ENCODE results near the gene REG3G.

Gene REG3G

GRCh38 chr2:79025421-79025820 is at the start of gene REG3G:
Gene REG3G (plus strand): TSS chr2:79025702. CDS start chr2:79026094, 392 bp downstream.
- no peak for DNase-seq

GRCh38 chr2:78977661-78978145 is 47.8 kb upstream of the REG3G start:
- DNase-seq: no peak

- no peak for DNase-seq
Observed at GRCh38 chr2:78978340-78978739, 47.2 kb upstream of the REG3G start.

- no peak for DNase-seq
Observed at GRCh38 chr2:78979380-78980151, 45.9 kb upstream of the REG3G start.

GRCh38 chr2:78980152-78980465 is 45.4 kb upstream of the REG3G start:
- DNase-seq: no peak

- no peak for DNase-seq
Observed at GRCh38 chr2:78980871-78981270, 44.6 kb upstream of the REG3G start.

GRCh38 chr2:78982638-78983330 is 42.7 kb upstream of the REG3G start:
- DNase-seq: no peak

GRCh38 chr2:78984386-78984785 is 41.1 kb upstream of the REG3G start:
- DNase-seq: no peak

GRCh38 chr2:78985558-78985957 is 39.9 kb upstream of the REG3G start:
- no peak for DNase-seq

GRCh38 chr2:78989051-78989450 is 36.5 kb upstream of the REG3G start:
- DNase-seq: no peak

GRCh38 chr2:78992451-78992806 is 33.1 kb upstream of the REG3G start:
- no peak for DNase-seq

- DNase-seq: no peak
Observed at GRCh38 chr2:78992807-78993517, 32.5 kb upstream of the REG3G start.

GRCh38 chr2:78993518-78994148 is 31.9 kb upstream of the REG3G start:
- DNase-seq: no peak

- no peak for DNase-seq
Observed at GRCh38 chr2:78994789-78995188, 30.7 kb upstream of the REG3G start.

GRCh38 chr2:78999406-78999805 is 26.1 kb upstream of the REG3G start:
- no peak for DNase-seq

- DNase-seq: no peak
Observed at GRCh38 chr2:79000008-79000576, 25.4 kb upstream of the REG3G start.

GRCh38 chr2:79001285-79001684 is 24.2 kb upstream of the REG3G start:
- DNase-seq: no peak

GRCh38 chr2:79004680-79005079 is 20.8 kb upstream of the REG3G start:
- no peak for DNase-seq

- no peak for DNase-seq
Observed at GRCh38 chr2:79005216-79005615, 20.3 kb upstream of the REG3G start.

GRCh38 chr2:79009388-79009787 is 16.1 kb upstream of the REG3G start:
- DNase-seq: no peak

- DNase-seq: no peak
Observed at GRCh38 chr2:79011496-79011895, 14.0 kb upstream of the REG3G start.

GRCh38 chr2:79013629-79014028 is 11.9 kb upstream of the REG3G start:
- no peak for DNase-seq

- DNase-seq: no peak
Observed at GRCh38 chr2:79016342-79016741, 9.2 kb upstream of the REG3G start.

All from activated naive CD4-positive, alpha-beta T cell treated with anti-CD3 and anti-CD28 coated beads, Interleukin-2, amount 50 U/mL, for 16 hours (primary cell).